Measurements from ENCODE around the gene PLCD1. TPM values are rescaled to one million over a fixed set of nuclear protein-coding genes. Genes with fewer than 3 reads are reported as not detected.

The PLCD1 gene
- total RNA-seq, 1 donor: 15.5 TPM

DNA sequence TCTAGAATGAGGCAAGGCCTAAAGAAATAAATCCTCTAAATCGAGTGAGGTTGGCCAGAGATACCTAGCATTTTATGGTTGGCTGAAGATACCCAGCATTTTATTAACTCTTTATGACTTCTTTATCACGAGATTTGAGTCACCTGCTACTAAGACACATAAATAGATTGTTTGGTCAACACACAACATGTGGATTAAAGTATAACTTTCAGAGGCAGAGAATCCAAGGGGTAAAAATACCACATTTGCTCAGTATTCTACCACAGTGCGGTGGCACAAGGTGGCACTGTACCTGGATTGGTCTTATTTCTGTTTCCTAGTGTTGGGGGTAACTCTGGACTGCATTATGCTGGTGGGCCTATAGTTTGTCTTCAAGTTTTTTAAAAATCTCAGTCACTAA lies 65.8 kb downstream of the PLCD1 start:
- TF ChIP-seq, protein P1, sequence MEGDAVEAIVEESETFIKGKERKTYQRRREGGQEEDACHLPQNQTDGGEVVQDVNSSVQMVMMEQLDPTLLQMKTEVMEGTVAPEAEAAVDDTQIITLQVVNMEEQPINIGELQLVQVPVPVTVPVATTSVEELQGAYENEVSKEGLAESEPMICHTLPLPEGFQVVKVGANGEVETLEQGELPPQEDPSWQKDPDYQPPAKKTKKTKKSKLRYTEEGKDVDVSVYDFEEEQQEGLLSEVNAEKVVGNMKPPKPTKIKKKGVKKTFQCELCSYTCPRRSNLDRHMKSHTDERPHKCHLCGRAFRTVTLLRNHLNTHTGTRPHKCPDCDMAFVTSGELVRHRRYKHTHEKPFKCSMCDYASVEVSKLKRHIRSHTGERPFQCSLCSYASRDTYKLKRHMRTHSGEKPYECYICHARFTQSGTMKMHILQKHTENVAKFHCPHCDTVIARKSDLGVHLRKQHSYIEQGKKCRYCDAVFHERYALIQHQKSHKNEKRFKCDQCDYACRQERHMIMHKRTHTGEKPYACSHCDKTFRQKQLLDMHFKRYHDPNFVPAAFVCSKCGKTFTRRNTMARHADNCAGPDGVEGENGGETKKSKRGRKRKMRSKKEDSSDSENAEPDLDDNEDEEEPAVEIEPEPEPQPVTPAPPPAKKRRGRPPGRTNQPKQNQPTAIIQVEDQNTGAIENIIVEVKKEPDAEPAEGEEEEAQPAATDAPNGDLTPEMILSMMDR (IDR thresholded peaks at IDR 0.05; ENCODE audit: insufficient read depth, low read depth, low read length): no peak
- DNase-seq (ENCODE audit: low read depth): no peak
- H3K4me3 ChIP-seq (ENCODE audit: low read depth, low read length): no peak overlapping the region

DNA sequence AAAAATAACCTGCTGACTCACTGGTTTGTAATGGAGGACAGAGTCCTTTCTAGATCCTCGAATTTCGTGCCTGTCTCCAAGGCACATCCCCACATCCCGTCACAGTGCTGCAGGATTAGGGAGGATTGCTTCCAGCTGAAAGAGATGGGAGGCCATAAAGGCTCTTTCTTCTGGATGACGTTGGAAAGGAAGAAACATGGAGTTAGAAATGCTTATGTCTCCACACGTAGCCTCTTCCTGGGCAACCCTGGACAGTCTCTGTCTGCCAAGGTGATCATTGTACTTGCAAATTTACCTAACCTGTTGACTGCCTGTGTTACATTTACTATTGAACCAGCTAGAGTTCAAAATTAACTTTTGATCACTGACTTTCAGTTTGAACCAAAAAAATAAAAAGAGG lies 66.4 kb downstream of the PLCD1 start:
- peak; percentile 56 for DNase-seq (ENCODE audit: low read depth)
- H3K4me3 ChIP-seq (ENCODE audit: low read depth, low read length): no peak overlapping the region
- TF ChIP-seq, protein P1 (IDR thresholded peaks at IDR 0.05; ENCODE audit: insufficient read depth, low read depth, low read length): no peak

DNA sequence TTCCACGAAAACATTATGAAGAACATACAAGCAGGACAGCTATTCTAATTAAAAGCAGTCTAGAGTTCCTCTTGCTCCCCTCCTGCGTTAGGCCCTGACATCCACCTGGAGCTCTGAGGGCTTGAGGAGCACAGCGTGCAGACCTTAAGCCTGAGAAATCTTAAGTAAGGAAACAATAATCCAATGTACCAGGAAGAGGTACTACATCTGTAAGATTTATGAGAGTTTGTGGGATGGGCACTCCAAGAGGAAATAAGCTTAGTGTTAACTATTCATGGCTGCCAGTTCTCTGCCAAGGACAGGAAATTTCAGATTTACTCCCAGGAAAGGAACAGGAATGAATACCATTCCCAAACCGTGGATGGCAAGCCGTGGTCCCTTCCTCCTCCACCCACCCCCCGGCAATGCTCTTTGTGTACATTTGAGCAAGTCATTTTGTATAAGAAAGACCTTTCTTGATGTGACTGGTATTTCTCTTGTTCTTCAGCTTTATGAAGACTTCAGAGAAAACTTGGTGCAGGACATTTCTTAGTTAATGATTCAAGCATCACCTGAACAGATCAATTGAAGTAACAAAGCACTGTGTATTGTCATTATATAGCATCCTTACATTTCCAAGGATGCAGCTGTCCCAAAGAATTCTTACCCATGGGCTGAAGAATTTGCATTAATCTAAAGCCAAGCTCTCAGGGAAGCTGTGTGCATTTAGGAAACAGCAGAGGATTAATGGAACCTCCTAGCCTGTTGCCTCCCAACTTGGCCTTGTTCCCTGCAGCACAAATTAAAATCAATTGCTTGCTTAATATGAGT lies 67.6 kb downstream of the PLCD1 start:
- TF ChIP-seq, protein P1 (IDR thresholded peaks at IDR 0.05; ENCODE audit: insufficient read depth, low read depth, low read length): no peak
- DNase-seq (ENCODE audit: low read depth): peak; percentile 49
- H3K4me3 ChIP-seq (ENCODE audit: low read depth, low read length): no peak overlapping the region

DNA sequence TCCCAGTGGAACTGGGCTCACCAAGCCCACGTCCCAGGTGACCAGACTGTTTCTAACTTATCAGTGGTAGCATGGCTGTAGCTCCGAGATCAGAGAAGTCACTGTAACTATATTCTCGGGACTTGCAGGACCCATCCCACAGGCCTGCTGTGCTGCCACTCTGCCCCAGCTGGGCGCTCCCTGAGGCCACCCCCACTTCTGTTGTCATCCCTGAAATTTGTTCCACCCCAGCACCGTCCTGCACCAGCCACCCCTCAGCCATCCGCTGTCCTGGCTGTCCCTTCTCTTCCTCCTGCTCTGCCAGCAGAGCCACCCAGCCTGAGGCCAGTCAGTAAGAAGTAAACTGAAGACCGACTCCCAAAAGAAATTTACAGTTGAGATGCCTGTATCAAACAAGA lies 71.9 kb downstream of the PLCD1 start:
- no peak overlapping the region for H3K4me3 ChIP-seq (ENCODE audit: low read depth, low read length)
- DNase-seq (ENCODE audit: low read depth): no peak
- TF ChIP-seq, protein P1 (IDR thresholded peaks at IDR 0.05; ENCODE audit: insufficient read depth, low read depth, low read length): no peak

Small RNAs within 50 kb of the gene (small RNA-seq; reads per million reads assigned to genes)
- gene MIR26A1: 53.1 reads per million, percentile 96 among the genes with 10 or more reads in this experiment
- gene RF00019: not detected

Other genes starting within 250 kb of the PLCD1 start
- gene CTDSPL, start 167.8 kb downstream of the PLCD1 start, total RNA-seq: 31.6 and 61.7 TPM in 2 replicates
- 4.3 and 5.5 TPM in 2 replicates for gene VILL, start 38.9 kb downstream of the PLCD1 start, total RNA-seq
- gene DLEC1, start 9.6 kb upstream of the PLCD1 start, total RNA-seq: under 0.01 TPM in 1 of 2 replicates, not detected in the other
- 18.1 and 20.0 TPM in 2 replicates for gene ACAA1, start 107.5 kb upstream of the PLCD1 start, total RNA-seq
- gene MYD88, start 109.0 kb upstream of the PLCD1 start, total RNA-seq: 6.9 and 10.6 TPM in 2 replicates
- 42.2 and 68.2 TPM in 2 replicates for gene OXSR1, start 135.9 kb upstream of the PLCD1 start, total RNA-seq
- 0.32 and 0.43 TPM in 2 replicates for gene SLC22A13, start 236.2 kb upstream of the PLCD1 start, total RNA-seq